ENCODE measurements around the gene RABGGTA. TPM values are rescaled to one million over a fixed set of nuclear protein-coding genes. Genes with fewer than 3 reads are reported as not detected.

RABGGTA gene
- total RNA-seq, 4 donors from 2014 or later, result 11.9 to 34.9 (median 22.6) TPM

- no peak for TF ChIP-seq CTCF (IDR thresholded peaks at IDR 0.05; ENCODE audit: low read depth)
Measured at GRCh38 chr14:24281636-24282035, 10.2 kb upstream of the RABGGTA start.

DNA sequence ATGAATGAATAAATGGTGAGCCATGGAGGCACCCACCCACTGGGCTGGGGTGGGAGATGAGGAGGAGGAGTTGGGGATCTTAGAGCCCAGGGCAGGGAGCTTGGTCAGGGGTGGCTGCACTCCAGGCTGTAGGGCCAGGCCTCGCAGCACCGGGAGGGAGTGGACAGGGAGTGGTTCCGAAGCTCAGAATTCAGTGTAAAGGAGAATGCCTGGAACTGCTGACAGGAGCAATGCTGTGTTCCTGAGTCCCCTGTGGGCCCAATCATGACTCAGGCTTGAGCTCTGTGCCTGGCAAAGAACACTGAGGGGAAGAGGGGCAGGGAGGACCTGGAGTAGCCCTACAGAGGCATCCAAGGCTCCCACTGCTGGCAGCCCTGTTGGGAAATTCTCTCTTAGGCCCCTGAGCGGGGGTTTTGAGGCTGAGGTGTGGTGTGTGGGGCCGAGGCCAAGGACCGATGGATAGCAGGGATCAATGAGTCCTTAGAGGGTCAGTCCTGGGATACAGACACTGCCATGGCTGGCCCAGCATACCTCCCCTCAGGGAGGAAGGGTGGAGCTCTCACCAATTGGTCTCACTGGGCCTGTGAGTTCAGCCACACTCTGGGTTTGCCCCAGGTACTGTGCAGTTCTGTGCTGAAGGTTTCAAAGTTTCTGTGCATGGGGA, 9.5 kb upstream of the RABGGTA start:
- no peak for TF ChIP-seq CTCF (IDR thresholded peaks at IDR 0.05; ENCODE audit: low read depth)

GRCh38 chr14:24279301-24280186, 8.1 kb upstream of the RABGGTA start:
- no peak for TF ChIP-seq CTCF (IDR thresholded peaks at IDR 0.05; ENCODE audit: low read depth)

DNA sequence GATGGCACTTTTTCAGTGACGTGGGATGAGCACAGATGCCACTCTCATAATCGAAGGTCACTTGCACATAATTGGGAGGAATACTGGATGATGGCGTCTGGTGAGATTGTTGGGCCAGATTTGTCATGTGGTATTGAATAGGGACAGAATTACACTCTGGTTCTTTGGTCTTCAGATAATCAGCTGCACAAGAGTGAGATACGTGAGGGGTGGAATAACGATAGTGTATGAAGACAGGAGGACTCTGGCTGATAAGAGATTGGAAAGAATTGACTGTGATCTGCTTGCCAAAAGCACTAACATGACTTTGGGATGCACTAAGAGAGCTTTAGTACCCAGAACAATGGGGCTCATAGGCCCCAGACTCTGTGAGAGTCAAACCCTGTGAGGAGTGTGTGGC, 7.0 kb upstream of the RABGGTA start:
- no peak for TF ChIP-seq CTCF (IDR thresholded peaks at IDR 0.05; ENCODE audit: low read depth)

DNA sequence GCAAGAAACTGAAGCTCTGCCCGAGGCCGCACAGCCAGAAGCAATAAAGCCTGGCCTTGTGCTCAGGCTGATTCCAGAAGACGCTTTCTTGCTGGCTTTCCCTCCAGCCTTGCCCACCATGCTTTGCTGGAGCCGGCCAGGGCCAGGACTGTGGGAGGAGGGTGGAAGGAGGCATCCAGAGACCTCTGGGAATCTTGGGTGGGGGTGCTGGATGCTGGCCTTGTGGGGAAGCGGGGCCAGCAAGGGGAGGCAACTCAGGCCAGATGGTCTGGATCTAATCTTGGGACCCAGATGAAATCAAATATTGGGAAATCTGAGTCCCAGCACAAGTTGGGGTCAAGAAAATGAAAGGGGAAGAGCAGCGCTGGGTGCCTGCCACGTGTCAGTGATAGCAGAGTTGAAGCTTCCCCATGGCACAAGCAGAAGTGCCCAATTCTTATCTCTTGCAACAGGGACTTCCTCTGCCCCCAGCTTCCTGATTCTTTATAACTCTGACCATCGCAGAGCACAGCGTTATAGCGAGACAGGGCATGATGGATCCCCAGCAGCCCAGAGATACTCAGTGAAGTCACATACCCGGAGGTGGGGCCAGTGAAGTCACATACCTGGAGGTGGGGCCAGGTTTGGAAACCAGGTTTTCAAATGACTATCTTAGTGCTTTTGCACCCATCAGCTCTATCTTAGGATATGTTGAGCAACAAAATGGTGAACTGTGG, 6.4 kb upstream of the RABGGTA start:
- TF ChIP-seq CTCF (IDR thresholded peaks at IDR 0.05; ENCODE audit: low read depth), result no peak

DNA sequence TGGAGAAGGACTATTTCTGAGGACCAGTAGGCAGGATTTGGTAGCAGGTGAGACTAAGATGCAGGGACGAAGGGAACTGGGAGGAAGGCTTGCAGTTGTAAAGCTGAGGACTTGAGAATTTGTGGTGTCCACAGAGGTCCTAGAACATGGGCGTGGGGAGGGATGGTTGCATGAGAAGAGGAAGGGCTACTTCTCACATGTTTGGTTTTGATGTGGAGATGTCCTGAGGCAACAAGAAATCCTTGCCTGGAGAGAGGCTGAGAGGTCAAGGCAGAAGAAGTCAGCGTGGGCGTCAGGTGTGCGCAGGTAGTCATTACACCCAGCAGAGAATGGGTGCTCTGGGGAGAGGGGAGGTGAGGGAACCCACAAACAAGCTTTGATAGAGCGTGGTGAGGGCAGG, 5.7 kb upstream of the RABGGTA start:
- TF ChIP-seq CTCF (IDR thresholded peaks at IDR 0.05; ENCODE audit: low read depth), result no peak

DNA sequence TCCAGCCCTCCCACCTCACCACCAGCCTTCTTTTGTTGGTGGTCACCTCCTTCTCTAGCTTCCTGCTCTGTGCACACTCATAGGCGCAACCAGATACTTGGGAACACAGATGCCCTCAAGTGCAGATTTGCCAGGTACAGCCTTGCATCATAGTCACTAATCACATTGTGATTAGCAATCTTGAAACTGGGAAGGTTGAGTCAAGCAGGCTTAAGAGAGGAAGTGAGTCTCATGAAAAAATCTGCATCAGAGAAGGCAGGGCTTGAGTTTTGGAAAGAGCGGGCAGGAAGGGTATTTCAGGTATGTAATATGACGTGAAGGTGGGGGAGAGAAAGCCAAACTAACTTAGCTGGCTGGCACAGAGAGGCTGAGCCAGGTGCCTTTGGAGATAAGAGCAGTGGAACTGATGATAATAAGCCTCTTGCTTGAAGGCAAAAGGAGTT, 2.7 kb upstream of the RABGGTA start:
- TF ChIP-seq CTCF (IDR thresholded peaks at IDR 0.05; ENCODE audit: low read depth), result no peak
